Muscle of leg (tissue), 11 donors: Measurements from ENCODE around the gene KIF25. TPM values are rescaled to one million over a fixed set of nuclear protein-coding genes. Genes with fewer than 3 reads are reported as not detected.

Source experiments
- DNase-seq: peaks from one replicate; pipeline ENCODE4 v3.0.0; 2013
- H3K27ac ChIP-seq: one replicate; pipeline ENCODE4 v1.5.1; 2013; ENCODE audit warnings: mild to moderate bottlenecking, low read length, control low read depth
- H3K27me3 ChIP-seq: one replicate; pipeline ENCODE4 v1.6.1; 2013; ENCODE audit warnings: low read length; ENCODE audit not compliant: control insufficient read depth, insufficient read depth
- H3K36me3 ChIP-seq: one replicate; pipeline ENCODE4 v1.6.1; 2013; ENCODE audit warnings: low read length; ENCODE audit not compliant: control insufficient read depth, insufficient read depth
- H3K4me1 ChIP-seq: one replicate; pipeline ENCODE4 v1.6.1; 2013; ENCODE audit warnings: low read length; ENCODE audit not compliant: control insufficient read depth, insufficient read depth
- H3K4me3 ChIP-seq: one replicate; pipeline ENCODE4 v1.5.1; 2013; ENCODE audit warnings: low read length, control low read depth
- H3K9me3 ChIP-seq: replicated peaks from 2 replicates; pipeline ENCODE4 v1.6.1; 2013; ENCODE audit warnings: low read depth, low read length; ENCODE audit not compliant: control insufficient read depth
- WGBS: methylation state at CpG from one replicate; pipeline ENCODE4 v1.1.5; 2013; ENCODE audit warnings: missing lambda C conversion rate; ENCODE audit not compliant: insufficient coverage; 5-methylcytosine and 5-hydroxymethylcytosine counted together
- polyA plus RNA-seq, 8 donors: library from polyadenylated mRNA; unstranded; fragments of 120-200 nt; gene quantifications; one replicate each; pipeline versions ENCODE4 v1.2.1 to v1.2.3, GENCODE V29; 2013; ENCODE audit warnings: inconsistent platforms in 1 of 8, low replicate concordance in 1 of 8; ENCODE audit not compliant: insufficient read length in 8 of 8, insufficient read depth in 1 of 8
- total RNA-seq: library from RNA; stranded (reverse); fragments of 120-200 nt; gene quantifications from one replicate; pipeline ENCODE4 v1.2.4, GENCODE V29; 2013

The KIF25 gene
- total and polyA plus RNA-seq, 9 donors = 0.24 to 1.8 (median 0.69) TPM

DNA sequence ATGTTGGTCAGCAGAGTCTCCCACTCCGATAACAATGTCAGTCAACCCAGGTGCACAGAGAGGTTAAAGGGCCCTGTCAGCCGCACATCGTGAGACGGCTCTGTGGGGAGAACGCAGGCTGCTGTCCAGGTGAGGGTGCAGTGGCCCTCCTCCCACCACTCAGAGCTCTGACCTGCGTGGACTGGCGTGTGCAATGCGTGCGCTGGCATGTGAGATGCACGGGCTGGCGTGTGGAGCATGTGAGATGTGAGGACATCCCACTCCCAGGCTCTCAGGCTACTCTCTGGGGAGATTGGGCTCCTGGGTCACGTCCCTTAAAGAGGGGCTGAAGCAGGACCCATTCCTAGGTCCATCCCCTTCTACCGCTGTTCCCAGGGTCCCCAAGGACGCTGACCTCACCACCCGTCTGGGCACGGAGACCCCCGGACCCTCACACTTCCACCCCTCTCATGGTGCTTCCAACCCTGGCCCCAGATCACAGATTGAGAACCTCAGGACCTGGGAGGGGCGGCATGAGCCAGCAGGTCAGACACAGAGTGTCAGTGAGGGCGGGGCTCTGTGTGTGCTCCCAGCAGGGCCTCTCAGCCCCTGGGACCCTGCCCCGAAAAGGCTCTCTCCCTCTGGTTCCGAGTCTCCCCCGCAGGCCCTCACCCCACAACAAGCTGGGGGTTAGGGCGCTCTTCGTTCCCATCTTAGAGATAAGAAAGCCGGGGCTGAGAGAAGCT, 90.1 kb downstream of the KIF25 start:
- Histone ChIP-seq H3K27me3 (no peaks in the 10 kb centered on the region), H3K9me3 (peaks cover 4% of the 10 kb centered on the region), H3K36me3 (no peaks in the 10 kb centered on the region), H3K27ac (peak overlapping the region; percentile 56), H3K4me1 (peaks cover 63% of the 10 kb centered on the region), H3K4me3 (no peak overlapping the region)
- 77% methylated on average over 11 of the region's 25 CpGs for WGBS
- DNase-seq = no peak

DNA sequence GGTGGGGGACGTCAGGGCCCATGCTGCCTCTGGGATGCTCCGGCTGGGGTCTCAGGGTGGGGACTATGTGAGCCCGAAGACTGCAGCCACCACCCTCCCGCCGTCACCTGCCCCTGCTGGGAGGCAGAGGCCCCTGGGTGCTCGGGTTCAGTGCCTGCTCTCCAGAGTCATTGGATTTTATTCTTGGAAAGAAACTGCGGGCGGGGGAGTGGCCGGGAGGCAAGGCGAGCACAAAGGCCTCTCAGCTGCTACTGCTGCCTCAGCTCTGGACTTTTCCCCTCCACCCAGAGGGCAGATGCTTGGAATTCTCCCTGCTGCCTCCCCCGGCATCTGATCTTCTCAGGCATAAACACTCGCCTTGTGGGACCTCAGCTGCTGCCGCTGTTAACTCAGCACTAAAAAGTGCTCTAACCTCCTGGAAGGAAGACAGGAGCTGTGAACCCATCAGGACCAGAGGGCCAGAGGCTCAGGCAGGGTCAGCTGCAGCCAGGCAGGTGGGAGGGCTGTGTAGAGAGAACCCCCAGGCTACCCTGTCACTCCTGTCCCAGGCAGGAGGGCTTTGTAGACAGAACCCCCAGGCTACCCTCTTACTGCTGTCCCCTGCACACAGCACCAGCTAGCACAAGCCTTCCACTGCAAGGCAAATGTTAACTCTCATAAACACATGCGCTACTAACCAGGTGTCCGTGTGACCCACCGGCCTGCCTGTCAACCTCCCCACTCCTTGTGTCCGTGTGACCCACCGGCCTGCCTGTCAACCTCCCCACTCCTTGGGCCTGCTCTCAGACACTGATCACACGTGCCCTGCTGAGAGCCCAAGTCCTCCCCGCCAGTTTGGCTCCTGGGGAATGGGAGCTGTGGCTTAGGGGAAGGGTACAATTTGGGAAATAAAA, 90.9 kb downstream of the KIF25 start:
- no peaks in the 10 kb centered on the region for H3K27me3 ChIP-seq
- 33% methylated on average over 12 of the region's 20 CpGs for WGBS
- H3K36me3 ChIP-seq = no peaks in the 10 kb centered on the region
- peak; percentile 94 for DNase-seq
- peaks cover 57% of the 10 kb centered on the region for H3K4me1 ChIP-seq
- H3K4me3 ChIP-seq = no peak overlapping the region
- H3K27ac ChIP-seq = peak overlapping the region; percentile 56
- peaks cover 4% of the 10 kb centered on the region for H3K9me3 ChIP-seq

DNA sequence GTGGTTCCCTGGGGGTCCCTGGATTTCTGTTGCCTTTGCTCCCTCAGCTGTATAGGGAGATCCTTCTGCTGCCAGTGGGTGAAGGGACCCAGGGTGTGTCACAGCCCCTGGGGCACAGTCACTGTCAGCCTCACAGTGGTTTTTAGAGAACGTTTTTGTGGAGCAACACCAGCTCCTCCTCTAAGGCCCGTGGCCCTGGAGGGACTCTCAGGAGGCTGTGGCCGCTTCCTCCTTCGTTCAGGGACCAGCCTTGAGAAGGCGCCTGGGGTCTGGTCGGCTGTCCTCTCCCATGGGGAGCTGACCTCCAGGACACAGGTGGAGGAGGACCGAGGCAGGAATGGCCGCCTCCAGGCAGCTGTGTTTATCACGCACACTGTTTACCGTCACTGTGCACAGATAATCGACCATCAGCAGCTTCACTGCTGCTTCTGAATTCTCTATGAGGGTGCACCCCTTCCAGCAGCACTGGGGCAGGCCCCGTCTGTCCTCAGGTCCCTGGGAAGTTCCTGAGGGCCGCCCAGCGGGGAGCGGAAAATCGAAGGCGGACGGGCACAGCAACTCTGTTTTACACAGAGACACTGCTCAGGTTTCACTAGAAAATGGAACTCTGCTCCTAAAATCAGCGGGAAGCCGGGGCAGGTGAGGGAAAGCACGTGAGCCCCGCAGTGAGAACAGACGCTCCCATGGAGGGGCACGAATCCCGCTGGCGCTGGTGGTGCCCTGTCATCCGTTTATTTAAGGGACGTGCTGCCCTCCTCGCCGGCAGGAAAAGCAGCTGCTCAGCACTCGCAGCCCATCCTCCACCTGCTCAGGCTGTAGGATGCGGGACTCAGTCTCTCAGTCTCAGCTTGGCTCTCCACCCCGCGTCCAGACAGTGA, 92.0 kb downstream of the KIF25 start:
- DNase-seq = peak; percentile 66
- peaks cover 56% of the 10 kb centered on the region for H3K4me1 ChIP-seq
- peaks cover 4% of the 10 kb centered on the region for H3K9me3 ChIP-seq
- 60% methylated on average over 34 of the region's 34 CpGs for WGBS
- H3K36me3 ChIP-seq = no peaks in the 10 kb centered on the region
- H3K27me3 ChIP-seq = no peaks in the 10 kb centered on the region
- H3K27ac ChIP-seq = peak overlapping the region; percentile 56
- H3K4me3 ChIP-seq = no peak overlapping the region

DNA sequence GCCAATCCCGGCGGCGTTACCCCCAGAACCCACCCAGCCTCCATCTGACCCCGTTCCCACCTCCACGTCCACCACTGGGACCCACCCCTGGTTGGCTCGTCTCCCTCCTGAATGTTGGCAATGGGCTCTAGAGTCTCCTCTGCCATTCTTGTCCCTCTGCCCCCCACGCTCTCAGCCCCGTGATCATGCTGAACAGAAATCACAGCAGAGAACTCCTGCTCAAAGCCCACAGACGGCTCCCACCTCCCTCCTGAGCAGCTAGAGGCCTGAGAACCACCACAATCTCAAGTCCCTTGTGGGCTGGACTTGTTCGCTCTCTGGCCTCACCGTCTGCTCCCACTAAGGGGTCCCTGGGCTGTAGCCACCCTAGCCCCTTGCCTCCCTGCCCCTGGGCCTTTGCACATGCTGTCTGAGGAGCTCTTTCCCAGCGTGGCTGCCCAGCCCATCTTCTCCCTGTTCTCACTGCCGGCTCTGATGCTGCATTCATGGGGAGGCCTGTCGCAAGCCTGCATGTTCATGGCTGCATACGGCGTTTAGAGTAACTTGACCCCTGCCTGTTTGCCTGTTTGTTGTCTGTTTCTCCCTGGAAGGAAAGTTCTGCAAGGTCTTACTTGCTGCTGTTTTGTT, 92.7 kb downstream of the KIF25 start:
- DNase-seq = no peak
- WGBS = 70% methylated on average over 16 of the region's 16 CpGs

DNA sequence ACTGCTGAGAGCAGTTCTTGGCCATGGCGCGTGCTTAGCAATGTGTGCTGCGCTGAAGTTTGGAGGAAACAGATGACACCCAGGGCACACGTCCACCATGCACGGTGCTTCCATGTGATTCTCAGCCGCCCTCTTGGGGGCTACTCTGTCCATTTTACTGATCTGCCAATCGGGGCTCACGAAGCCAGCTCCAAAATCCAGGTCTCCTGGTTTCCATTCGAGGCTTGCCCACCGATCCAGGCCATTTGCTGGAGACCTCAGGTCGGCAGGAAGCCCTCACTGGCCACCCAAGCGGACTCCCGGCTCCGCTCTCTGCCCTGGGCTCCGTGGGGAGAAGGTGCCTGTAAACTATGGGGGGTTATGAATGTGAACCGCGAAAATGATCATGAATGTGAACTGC, 93.2 kb downstream of the KIF25 start:
- WGBS = 81% methylated on average over 14 of the region's 17 CpGs

More for the DNA sequence above, 92.7 kb downstream of the KIF25 start:
- H3K4me1 ChIP-seq = peaks cover 61% of the 10 kb centered on the region
- H3K4me3 ChIP-seq = no peak overlapping the region
- H3K27ac ChIP-seq = no peak overlapping the region
- no peaks in the 10 kb centered on the region for H3K36me3 ChIP-seq
- no peaks in the 10 kb centered on the region for H3K27me3 ChIP-seq
- peaks cover 4% of the 10 kb centered on the region for H3K9me3 ChIP-seq

DNA sequence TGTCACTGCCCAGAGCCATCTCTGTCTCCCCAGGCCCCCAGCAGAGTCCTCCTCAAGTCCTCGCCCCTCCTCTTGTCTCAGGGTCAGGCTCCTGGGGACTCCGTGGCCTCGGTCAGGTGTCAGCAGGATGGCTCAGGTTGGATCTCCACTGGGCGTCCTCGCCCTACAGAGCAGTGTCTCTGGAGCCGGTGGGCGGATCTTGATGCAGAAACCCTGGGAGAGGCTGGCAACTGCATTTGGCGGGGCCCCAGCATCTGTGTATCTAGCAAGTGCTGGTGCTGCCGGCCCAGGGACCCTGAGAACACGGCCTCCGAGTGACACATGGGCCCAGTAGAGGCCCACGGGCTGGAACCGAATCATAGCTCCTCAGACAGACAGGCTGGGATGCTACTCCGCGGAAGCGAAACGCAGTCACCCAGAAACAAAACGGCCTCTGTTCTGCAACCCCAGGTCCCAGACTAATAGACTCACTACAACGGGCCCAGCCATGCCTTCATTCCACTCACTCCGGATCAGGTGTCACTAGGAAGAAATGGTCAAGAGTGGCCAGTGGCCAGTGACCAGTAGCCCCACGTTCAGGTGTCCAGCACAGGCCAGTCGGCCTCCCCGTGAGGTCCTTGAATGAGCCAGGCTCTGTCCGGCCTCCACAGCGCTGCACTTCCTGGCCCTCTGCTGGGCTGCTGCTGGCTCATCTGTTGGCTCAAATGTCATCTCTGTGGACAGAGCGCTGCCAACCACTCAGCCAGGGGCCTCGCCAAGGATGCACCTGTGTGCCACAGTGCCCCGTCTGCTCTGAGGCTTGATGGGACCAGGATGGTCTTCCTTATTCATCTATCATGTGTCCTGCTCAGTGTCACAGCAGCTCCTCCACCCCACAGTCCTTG, 94.2 kb downstream of the KIF25 start:
- 90% methylated on average over 27 of the region's 28 CpGs for whole genome bisulfite sequencing
- no peak overlapping the region for H3K27ac ChIP-seq
- H3K9me3 ChIP-seq = peaks cover 4% of the 10 kb centered on the region
- no peak for DNase-seq
- no peak overlapping the region for H3K4me3 ChIP-seq
- H3K4me1 ChIP-seq = peaks cover 65% of the 10 kb centered on the region
- H3K36me3 ChIP-seq = no peaks in the 10 kb centered on the region
- no peaks in the 10 kb centered on the region for H3K27me3 ChIP-seq

More for the DNA sequence above, 93.2 kb downstream of the KIF25 start:
- Histone ChIP-seq H3K4me3 (no peak overlapping the region), H3K27ac (no peak overlapping the region), H3K36me3 (no peaks in the 10 kb centered on the region), H3K4me1 (peaks cover 66% of the 10 kb centered on the region), H3K9me3 (peaks cover 4% of the 10 kb centered on the region), H3K27me3 (no peaks in the 10 kb centered on the region)
- no peak for DNase-seq

DNA sequence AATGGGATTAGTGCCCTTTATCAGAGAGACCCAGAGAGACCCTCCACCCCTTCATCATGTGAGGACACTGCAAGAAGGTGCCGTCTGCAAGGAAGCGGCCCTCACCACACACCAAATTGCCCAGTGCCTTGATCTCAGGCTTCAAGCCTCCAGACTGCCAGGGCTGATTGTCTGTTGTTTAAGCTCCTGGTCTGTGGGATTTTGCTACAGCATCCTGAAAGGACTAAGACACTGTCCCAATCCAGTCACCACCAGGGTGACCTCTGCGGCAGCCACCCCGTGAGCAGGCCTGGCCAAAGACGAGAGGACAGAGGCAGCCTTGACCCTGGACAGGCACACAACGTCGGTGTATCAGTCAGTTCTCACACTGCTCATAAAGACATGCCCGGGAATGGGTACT, 95.1 kb downstream of the KIF25 start:
- Histone ChIP-seq H3K9me3 (peaks cover 4% of the 10 kb centered on the region), H3K36me3 (no peaks in the 10 kb centered on the region), H3K27ac (no peak overlapping the region), H3K4me1 (peaks cover 60% of the 10 kb centered on the region), H3K4me3 (no peak overlapping the region), H3K27me3 (no peaks in the 10 kb centered on the region)
- no peak for DNase-seq
- WGBS = 90% methylated on average over 3 of the region's 8 CpGs

DNA sequence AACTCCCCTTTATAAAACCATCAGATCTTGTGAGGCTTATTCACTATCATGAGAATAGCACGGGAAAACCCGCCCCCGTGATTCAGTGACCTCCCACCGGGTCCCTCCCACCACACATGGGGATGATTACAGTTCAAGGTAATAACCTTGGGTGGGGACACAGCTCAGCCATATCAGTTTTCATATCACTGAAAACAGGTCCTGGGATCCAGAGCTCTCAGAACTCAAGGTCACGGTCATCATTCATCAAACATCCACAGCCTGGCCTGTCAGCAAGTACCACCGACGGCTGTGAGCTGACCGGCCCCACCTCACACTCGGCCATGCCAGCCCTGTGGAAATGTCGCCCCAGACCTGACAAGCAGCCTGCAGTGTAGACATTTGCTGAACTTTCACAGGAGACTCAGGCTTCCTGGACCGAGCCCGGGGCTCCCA, 95.6 kb downstream of the KIF25 start:
- Histone ChIP-seq H3K4me1 (peaks cover 55% of the 10 kb centered on the region), H3K27ac (no peak overlapping the region), H3K36me3 (no peaks in the 10 kb centered on the region), H3K9me3 (peaks cover 4% of the 10 kb centered on the region), H3K27me3 (no peaks in the 10 kb centered on the region), H3K4me3 (no peak overlapping the region)
- 62% methylated on average over 12 of the region's 12 CpGs for WGBS
- DNase-seq = no peak

DNA sequence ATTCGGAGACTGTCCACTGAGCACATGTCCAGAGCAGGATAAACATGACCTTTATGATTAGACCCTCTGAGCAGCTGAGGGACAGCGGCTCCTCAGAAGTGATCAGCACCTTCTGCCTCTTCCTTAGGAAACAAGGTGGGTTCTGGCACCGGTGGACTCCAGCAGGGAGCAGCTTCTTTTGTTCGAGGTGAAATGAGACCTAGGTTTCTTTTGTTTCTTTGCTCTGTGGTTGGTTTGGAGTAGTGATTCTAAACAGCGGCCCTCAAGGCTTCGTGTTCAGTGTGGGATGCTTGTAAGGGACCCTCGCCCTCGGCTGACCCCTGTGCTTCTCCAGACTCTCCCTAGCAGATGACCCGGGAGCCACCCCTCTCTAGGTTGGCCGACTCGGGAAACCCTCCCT, 96.2 kb downstream of the KIF25 start:
- H3K27me3 ChIP-seq = peaks cover under 1% of the 10 kb centered on the region
- no peak overlapping the region for H3K4me3 ChIP-seq
- H3K27ac ChIP-seq = no peak overlapping the region
- no peak for DNase-seq
- peaks cover 49% of the 10 kb centered on the region for H3K4me1 ChIP-seq
- 63% methylated on average over 4 of the region's 11 CpGs for WGBS
- no peaks in the 10 kb centered on the region for H3K36me3 ChIP-seq
- peaks cover 4% of the 10 kb centered on the region for H3K9me3 ChIP-seq
